T-cell (primary cell): ENCODE measurements around the gene POLA1. TPM values are rescaled to one million over a fixed set of nuclear protein-coding genes. Genes with fewer than 3 reads are reported as not detected.
A peak's percentile ranks its signal among the peaks of the same experiment; 100 is the strongest.

Experiments used
- ATAC-seq, 4 experiments: fragments of 200-7000 bp in 3 of 4; fragments of 150-1000 bp in 1 of 4; cut with Tn5 transposase; replicated peaks in 1 of 4; 1 replicate in 3 of 4; 2 replicates in 1 of 4; pipeline ENCODE4 v1.10.0; 2021; ENCODE audit warnings: moderate library complexity in 3 of 4, mild to moderate bottlenecking in 2 of 4, moderate number of reproducible peaks in 1 of 4
- CTCF ChIA-PET, 2 donors: fragments of 300-600 bp; sonication (Branson Sonifier 250); formaldehyde crosslinking; loops; one replicate each; lab custom pipeline; 2022; ENCODE audit warnings: antibody characterized with exemption in 2 of 2; lab: Charles Lee
- POLR2A ChIA-PET, 2 donors: fragments of 300-600 bp; sonication (Branson Sonifier 250); formaldehyde crosslinking; loops; one replicate each; lab custom pipeline; 2022; ENCODE audit warnings: antibody characterized with exemption in 2 of 2; lab: Charles Lee
- DNase-seq, 35 experiments: peaks; one replicate each; pipeline versions ENCODE4 v3.0.0 to v3.0.0-alpha.2; 2013 to 2023
- H3K27ac ChIP-seq: one replicate; pipeline ENCODE4 v1.5.1; 2013; ENCODE audit warnings: low read length
- H3K27me3 ChIP-seq, 2 experiments: replicated peaks in 1 of 2; 1 replicate in 1 of 2; 2 replicates in 1 of 2; pipeline versions ENCODE4 v1.6.1 to v1.7.0; 2013; ENCODE audit warnings: low read length in 1 of 2, mixed read lengths in 1 of 2; ENCODE audit not compliant: control insufficient read depth in 2 of 2, insufficient read depth in 2 of 2; ENCODE audit errors: extremely low read depth in 1 of 2
- H3K36me3 ChIP-seq, 2 donors: 1 replicate in 1 of 2; 2 replicates in 1 of 2; pipeline versions ENCODE4 v1.6.1 to v1.7.0; 2013; ENCODE audit warnings: low read length in 1 of 2; ENCODE audit not compliant: control insufficient read depth in 2 of 2, insufficient read depth in 1 of 2; ENCODE audit errors: extremely low read depth in 1 of 2
- H3K4me1 ChIP-seq, 2 experiments: 1 replicate in 1 of 2; 2 replicates in 1 of 2; pipeline versions ENCODE4 v1.6.1 to v1.7.0; 2013; ENCODE audit warnings: low read length in 2 of 2, mixed read lengths in 1 of 2; ENCODE audit not compliant: insufficient read depth in 2 of 2, control insufficient read depth in 1 of 2; ENCODE audit errors: extremely low read depth in 1 of 2
- H3K4me3 ChIP-seq, 2 donors: 1 replicate in 1 of 2; 2 replicates in 1 of 2; pipeline versions ENCODE4 v1.5.1 to v1.7.0; 2013; ENCODE audit warnings: mild to moderate bottlenecking in 2 of 2, low read length in 1 of 2, moderate library complexity in 1 of 2; ENCODE audit not compliant: control insufficient read depth in 1 of 2; ENCODE audit errors: extremely low read depth in 1 of 2
- H3K9me3 ChIP-seq: 2 replicates; pipeline ENCODE4 v1.7.0; 2013
- H3K27ac Mint-ChIP-seq, 2 donors: one replicate each; pipeline ENCODE4 v1.8.0; 2020 to 2021; ENCODE audit warnings: mild to moderate bottlenecking in 2 of 2, mixed read lengths in 2 of 2
- H3K27me3 Mint-ChIP-seq, 2 donors: one replicate each; pipeline ENCODE4 v1.8.0; 2021 to 2022; ENCODE audit warnings: mixed read lengths in 2 of 2
- H3K36me3 Mint-ChIP-seq: one replicate; pipeline ENCODE4 v1.8.0; 2021; ENCODE audit warnings: mixed read lengths
- H3K4me1 Mint-ChIP-seq, 3 donors: one replicate each; pipeline ENCODE4 v1.8.0; 2020 to 2022; ENCODE audit warnings: mixed read lengths in 3 of 3, mild to moderate bottlenecking in 1 of 3
- H3K4me3 Mint-ChIP-seq, 3 donors: one replicate each; pipeline ENCODE4 v1.8.0; 2020 to 2022; ENCODE audit warnings: mild to moderate bottlenecking in 3 of 3, mixed read lengths in 3 of 3, moderate library complexity in 3 of 3
- H3K9me3 Mint-ChIP-seq, 3 donors: one replicate each; pipeline ENCODE4 v1.8.0; 2020 to 2022; ENCODE audit warnings: mixed read lengths in 3 of 3
- WGBS: methylation state at CpG from one replicate; pipeline ENCODE4 v1.1.5; 2013; ENCODE audit warnings: missing lambda C conversion rate; ENCODE audit not compliant: insufficient coverage; 5-methylcytosine and 5-hydroxymethylcytosine counted together
- total RNA-seq, 35 experiments: library from RNA in 6 of 35; stranded (reverse) in 6 of 35; fragments of 120-200 nt in 1 of 35; gene quantifications; one replicate each; pipeline versions ENCODE4 v1.2.1 to v1.2.4 and lab custom pipeline; 2013 to 2026

POLA1 gene
- total RNA-seq, 5 donors from 2014 or later (not counting 1 experiment from before 2014, with no cell fraction given), result 6.1 to 9.9 (median 6.7) TPM

GRCh38 chrX:25020905-25021449 lies 327.3 kb downstream of the POLA1 start:
- Mint-ChIP-seq H3K36me3 (no peaks in the 10 kb centered on the region), H3K9me3 (peaks cover 0 to 5% (median 0%) of the 10 kb centered on the region in 3 donors), H3K27me3 (peaks cover 65 to 74% of the 10 kb centered on the region in 2 donors), H3K4me1 (peaks cover 22 to 42% (median 37%) of the 10 kb centered on the region in 3 donors), H3K27ac (no peak overlapping the region), H3K4me3 (peak overlapping the region; percentile 17 to 63 (median 21))
- no peaks in the 10 kb centered on the region for H3K36me3 ChIP-seq
- peaks cover 21 to 59% of the 10 kb centered on the region in 2 experiments for H3K27me3 ChIP-seq
- ChIA-PET POLR2A (no interaction called here), CTCF (no interaction called here)
- ATAC-seq (peak; percentile 13 to 52 (median 44)), DNase-seq (peak in 6 of 35 experiments; percentile 4 to 45 (median 14))
- WGBS, result 5% methylated on average over 10 of the region's 35 CpGs
- no peaks in the 10 kb centered on the region for H3K9me3 ChIP-seq
- peaks cover 0 to 45% of the 10 kb centered on the region in 2 experiments for H3K4me1 ChIP-seq
- peak overlapping the region in 1 of 2 donors; percentile 53 for H3K4me3 ChIP-seq
- H3K27ac ChIP-seq, result no peak overlapping the region

DNA sequence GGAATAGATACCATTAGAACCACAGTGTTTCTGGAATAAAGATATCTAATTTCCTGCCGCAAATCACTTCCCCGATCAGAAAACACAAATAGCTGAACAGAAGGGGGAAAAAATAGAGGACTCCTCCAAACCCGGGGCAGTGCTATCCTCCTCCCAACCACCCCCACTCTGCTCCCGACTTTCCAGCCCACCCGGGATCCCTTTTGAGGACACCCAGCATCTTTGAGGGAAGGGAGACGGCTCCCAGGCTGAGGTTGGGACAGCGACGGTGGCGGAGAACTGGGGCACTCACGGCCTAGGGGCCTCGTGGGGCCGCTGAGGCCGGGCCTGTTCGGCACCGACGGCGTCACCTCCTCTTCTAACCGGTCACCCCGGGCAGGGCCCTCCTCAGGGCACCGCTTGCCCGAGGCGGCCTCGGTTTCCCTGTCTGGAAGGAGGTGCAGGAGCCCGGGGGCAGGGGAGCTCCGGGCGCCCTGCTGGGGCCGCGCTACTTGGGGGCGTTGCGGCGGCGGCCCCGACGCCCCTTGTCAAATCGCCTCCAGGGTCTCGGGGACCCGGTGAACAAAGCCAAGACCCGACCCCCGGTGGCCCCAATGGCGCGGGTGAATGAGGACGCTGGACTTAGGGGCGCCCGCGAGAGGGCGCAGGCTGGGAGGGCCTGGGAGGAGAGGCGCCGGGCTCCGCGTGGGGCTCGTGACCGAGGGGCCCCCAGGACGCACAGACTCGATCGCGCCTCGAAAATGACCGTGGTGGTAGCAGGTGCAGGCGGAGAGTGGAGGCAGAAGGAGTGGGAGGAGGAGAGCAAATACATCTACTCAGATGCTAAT lies 329.0 kb downstream of the POLA1 start:
- no peak overlapping the region for H3K27ac Mint-ChIP-seq
- peak overlapping the region in 1 of 3 donors; percentile 63 for H3K4me3 Mint-ChIP-seq
- H3K27ac ChIP-seq, result no peak overlapping the region
- no peaks in the 10 kb centered on the region for H3K9me3 ChIP-seq
- H3K27me3 Mint-ChIP-seq, result peaks cover 62% of the 10 kb centered on the region in 2 donors
- WGBS, result 8% methylated on average over 20 of the region's 59 CpGs
- peaks cover 0 to 5% (median 0%) of the 10 kb centered on the region in 3 donors for H3K9me3 Mint-ChIP-seq
- no peak for DNase-seq
- no peak overlapping the region for H3K4me3 ChIP-seq
- H3K36me3 Mint-ChIP-seq, result no peaks in the 10 kb centered on the region
- POLR2A ChIA-PET, result no interaction called here
- ATAC-seq, result no peak
- H3K27me3 ChIP-seq, result peaks cover 17 to 42% of the 10 kb centered on the region in 2 experiments
- no peaks in the 10 kb centered on the region for H3K36me3 ChIP-seq
- CTCF ChIA-PET, result no interaction called here
- peaks cover 0 to 35% of the 10 kb centered on the region in 2 experiments for H3K4me1 ChIP-seq
- peaks cover 15 to 32% (median 28%) of the 10 kb centered on the region in 3 donors for H3K4me1 Mint-ChIP-seq

DNA sequence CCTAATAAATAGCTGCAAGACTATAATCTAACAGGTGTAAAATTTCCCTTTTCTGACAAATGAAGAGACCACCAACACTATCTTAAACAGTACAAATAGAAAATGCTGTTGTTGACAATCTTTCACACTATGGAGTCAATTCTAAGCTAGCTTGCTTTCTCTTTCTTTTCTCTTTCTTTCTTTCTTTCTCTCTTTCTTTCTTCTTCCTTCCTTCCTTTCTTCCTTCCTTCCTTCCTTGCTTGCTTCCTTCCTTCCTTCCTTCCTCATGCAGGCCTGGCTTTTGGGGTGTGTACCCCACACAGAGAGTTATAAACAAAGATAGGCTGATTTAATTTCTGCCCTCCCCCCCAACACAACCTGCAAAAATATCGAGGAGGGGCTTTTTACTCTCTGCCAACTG lies 330.2 kb downstream of the POLA1 start:
- ChIA-PET CTCF (no interaction called here), POLR2A (no interaction called here)
- ATAC-seq (no peak), DNase-seq (no peak)
- Mint-ChIP-seq H3K27me3 (peaks cover 59 to 61% of the 10 kb centered on the region in 2 donors), H3K4me1 (peaks cover 15 to 29% (median 25%) of the 10 kb centered on the region in 3 donors), H3K36me3 (no peaks in the 10 kb centered on the region), H3K9me3 (peaks cover 0 to 7% (median 0%) of the 10 kb centered on the region in 3 donors), H3K27ac (no peak overlapping the region), H3K4me3 (no peak overlapping the region)
- Histone ChIP-seq H3K27me3 (peaks cover 11 to 36% of the 10 kb centered on the region in 2 experiments), H3K4me3 (no peak overlapping the region), H3K4me1 (peaks cover 0 to 32% of the 10 kb centered on the region in 2 experiments), H3K9me3 (no peaks in the 10 kb centered on the region), H3K36me3 (no peaks in the 10 kb centered on the region), H3K27ac (no peak overlapping the region)
- WGBS, result no CpG with 5 or more reads among the region's 1 CpG

- H3K4me1 Mint-ChIP-seq, result peaks cover 10 to 20% (median 19%) of the 10 kb centered on the region in 3 donors
- H3K4me3 ChIP-seq, result no peak overlapping the region
- H3K9me3 ChIP-seq, result no peaks in the 10 kb centered on the region
- CTCF ChIA-PET, result no interaction called here
- no peak for DNase-seq
- peaks cover 53 to 54% of the 10 kb centered on the region in 2 donors for H3K27me3 Mint-ChIP-seq
- H3K27me3 ChIP-seq, result peaks cover 6 to 25% of the 10 kb centered on the region in 2 experiments
- no peaks in the 10 kb centered on the region for H3K36me3 Mint-ChIP-seq
- no peak overlapping the region for H3K27ac Mint-ChIP-seq
- no peak overlapping the region for H3K27ac ChIP-seq
- WGBS, result no CpG with 5 or more reads among the region's 2 CpGs
- ATAC-seq, result no peak
- POLR2A ChIA-PET, result interaction anchor here in 1 of 2 donors (1.0 kb wide), 1 partner anchor 41 kb away, joined by 3 read pairs; no protein-coding TSS in a partner anchor
- H3K36me3 ChIP-seq, result no peaks in the 10 kb centered on the region
- no peak overlapping the region for H3K4me3 Mint-ChIP-seq
- H3K9me3 Mint-ChIP-seq, result peaks cover 0 to 8% (median 0%) of the 10 kb centered on the region in 3 donors
- H3K4me1 ChIP-seq, result peaks cover 0 to 21% of the 10 kb centered on the region in 2 experiments
Measured at GRCh38 chrX:25025615-25026014, 331.9 kb downstream of the POLA1 start.

DNA sequence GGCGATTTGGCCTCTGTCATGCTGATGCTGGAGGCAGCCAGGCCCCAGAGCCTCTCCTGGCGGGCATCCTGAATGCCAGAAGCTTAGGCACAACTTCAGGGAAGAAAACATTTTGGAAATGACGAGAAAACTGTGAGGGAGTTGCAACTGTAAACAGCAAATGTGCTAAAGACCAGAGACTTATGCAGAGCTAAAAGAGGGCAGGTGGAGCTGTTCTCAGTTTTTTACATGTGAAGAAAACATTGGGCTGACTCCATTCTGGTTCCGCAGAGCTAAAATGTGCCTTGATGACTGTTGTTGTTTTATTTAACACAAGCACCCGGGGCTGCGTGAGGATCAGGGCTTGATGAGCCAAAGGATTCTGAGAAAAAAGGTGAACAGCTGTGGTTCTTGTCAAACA lies 332.9 kb downstream of the POLA1 start:
- no peaks in the 10 kb centered on the region for H3K36me3 Mint-ChIP-seq

GRCh38 chrX:25028726-25029125 lies 335.0 kb downstream of the POLA1 start:
- H3K27me3 Mint-ChIP-seq, result peaks cover 30 to 36% of the 10 kb centered on the region in 2 donors
- CTCF ChIA-PET, result interaction anchor here in 1 of 2 donors (0.6 kb wide), 1 partner anchor 14 kb away, joined by 3 read pairs; no protein-coding TSS in a partner anchor

More for the DNA sequence above, 332.9 kb downstream of the POLA1 start:
- ChIA-PET CTCF (no interaction called here), POLR2A (no interaction called here)
- Mint-ChIP-seq H3K27me3 (peaks cover 47 to 48% of the 10 kb centered on the region in 2 donors), H3K27ac (no peak overlapping the region), H3K4me3 (no peak overlapping the region), H3K9me3 (peaks cover 0 to 8% (median 0%) of the 10 kb centered on the region in 3 donors), H3K4me1 (peaks cover 7 to 14% (median 14%) of the 10 kb centered on the region in 3 donors)
- Histone ChIP-seq H3K9me3 (no peaks in the 10 kb centered on the region), H3K4me1 (peaks cover 0 to 12% of the 10 kb centered on the region in 2 experiments), H3K27ac (no peak overlapping the region), H3K4me3 (no peak overlapping the region), H3K27me3 (peaks cover 6 to 15% of the 10 kb centered on the region in 2 experiments), H3K36me3 (no peaks in the 10 kb centered on the region)
- WGBS, result 100% methylated on average over 1 of the region's 6 CpGs
- ATAC-seq (no peak), DNase-seq (no peak)

More at GRCh38 chrX:25028726-25029125, 335.0 kb downstream of the POLA1 start:
- Histone ChIP-seq H3K27ac (no peak overlapping the region), H3K4me1 (no peaks in the 10 kb centered on the region), H3K4me3 (no peak overlapping the region), H3K27me3 (peaks cover 2 to 4% of the 10 kb centered on the region in 2 experiments), H3K9me3 (no peaks in the 10 kb centered on the region), H3K36me3 (no peaks in the 10 kb centered on the region)
- ATAC-seq (no peak), DNase-seq (no peak)
- Mint-ChIP-seq H3K9me3 (peaks cover 0 to 3% (median 0%) of the 10 kb centered on the region in 3 donors), H3K4me3 (no peak overlapping the region), H3K27ac (no peak overlapping the region), H3K4me1 (peaks cover 0 to under 1% (median under 1%) of the 10 kb centered on the region in 3 donors), H3K36me3 (no peaks in the 10 kb centered on the region)
- POLR2A ChIA-PET, result interaction anchor here in 1 of 2 donors (0.6 kb wide), 1 partner anchor 1696 kb away, joined by 4 read pairs; no protein-coding TSS in a partner anchor
- no CpG with 5 or more reads among the region's 7 CpGs for WGBS
